C4-2B (cell line): ENCODE results near the gene ACVR2B.

ENCODE experiments used
- ZFX ChIP-seq: fragments of 450-650 bp; IDR thresholded peaks from 2 replicates; pipeline ENCODE4 v1.6.1; 2017
- TF ChIP-seq, protein P1 (sequence below): fragments of 450-650 bp; conservative IDR thresholded peaks from 2 replicates; pipeline ENCODE4 v1.5.1; 2017; ENCODE audit warnings: mild to moderate bottlenecking

DNA sequence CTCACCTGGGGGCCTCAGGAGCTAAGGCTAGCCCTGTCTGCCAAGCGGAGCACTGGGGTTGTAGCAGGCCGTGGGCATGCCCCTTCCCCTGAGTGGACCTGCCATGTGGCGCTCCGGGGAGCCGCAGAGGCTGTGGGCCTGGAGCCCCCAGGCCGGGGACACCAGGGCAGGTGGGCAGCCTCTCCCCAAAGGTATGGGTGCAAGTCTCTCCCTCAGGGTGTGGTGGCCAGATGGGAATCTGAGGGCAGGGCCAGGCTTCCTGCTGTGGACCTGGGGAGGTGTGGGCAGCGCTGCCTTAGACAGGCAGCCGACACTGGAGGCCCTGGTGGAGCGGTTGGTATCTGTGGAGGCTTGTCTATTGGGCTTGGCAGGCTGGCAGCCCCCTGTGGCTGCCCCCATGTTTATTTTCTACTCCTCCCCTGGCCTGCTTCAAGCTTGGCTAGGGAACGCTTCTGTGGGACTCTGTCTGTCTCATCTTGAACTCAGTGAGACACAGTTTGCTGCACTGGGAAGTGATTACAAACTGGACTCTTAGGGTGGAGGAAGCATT is 5.9 kb downstream of the ACVR2B start:
- TF ChIP-seq, protein P1, sequence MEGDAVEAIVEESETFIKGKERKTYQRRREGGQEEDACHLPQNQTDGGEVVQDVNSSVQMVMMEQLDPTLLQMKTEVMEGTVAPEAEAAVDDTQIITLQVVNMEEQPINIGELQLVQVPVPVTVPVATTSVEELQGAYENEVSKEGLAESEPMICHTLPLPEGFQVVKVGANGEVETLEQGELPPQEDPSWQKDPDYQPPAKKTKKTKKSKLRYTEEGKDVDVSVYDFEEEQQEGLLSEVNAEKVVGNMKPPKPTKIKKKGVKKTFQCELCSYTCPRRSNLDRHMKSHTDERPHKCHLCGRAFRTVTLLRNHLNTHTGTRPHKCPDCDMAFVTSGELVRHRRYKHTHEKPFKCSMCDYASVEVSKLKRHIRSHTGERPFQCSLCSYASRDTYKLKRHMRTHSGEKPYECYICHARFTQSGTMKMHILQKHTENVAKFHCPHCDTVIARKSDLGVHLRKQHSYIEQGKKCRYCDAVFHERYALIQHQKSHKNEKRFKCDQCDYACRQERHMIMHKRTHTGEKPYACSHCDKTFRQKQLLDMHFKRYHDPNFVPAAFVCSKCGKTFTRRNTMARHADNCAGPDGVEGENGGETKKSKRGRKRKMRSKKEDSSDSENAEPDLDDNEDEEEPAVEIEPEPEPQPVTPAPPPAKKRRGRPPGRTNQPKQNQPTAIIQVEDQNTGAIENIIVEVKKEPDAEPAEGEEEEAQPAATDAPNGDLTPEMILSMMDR = no peak
- no peak for TF ChIP-seq ZFX
